H9 (cell line): ENCODE results near the gene CSF1. TPM values are rescaled to one million over a fixed set of nuclear protein-coding genes. Genes with fewer than 3 reads are reported as not detected.

Experiments
- DNase-seq: peaks from one replicate; pipeline ENCODE4 v3.0.0-alpha.2; 2017
- H2AFZ ChIP-seq: one replicate; pipeline ENCODE4 v1.6.1; 2013; ENCODE audit warnings: mild to moderate bottlenecking, low read length, control low read depth, moderate library complexity
- H2AK5ac ChIP-seq: 2 replicates; pipeline ENCODE4 v1.6.1; 2013; ENCODE audit warnings: low read length, control low read depth, mixed read lengths; ENCODE audit not compliant: insufficient read length
- H2BK120ac ChIP-seq: one replicate; pipeline ENCODE4 v1.6.1; 2013; ENCODE audit warnings: low read depth, mild to moderate bottlenecking, low read length, control low read depth, inconsistent platforms; ENCODE audit not compliant: poor library complexity, severe bottlenecking
- H2BK12ac ChIP-seq: 2 replicates; pipeline ENCODE4 v1.6.1; 2013; ENCODE audit warnings: low read length, control low read depth, mixed read lengths, low read depth; ENCODE audit not compliant: insufficient read length
- H2BK15ac ChIP-seq: 2 replicates; pipeline ENCODE4 v1.6.1; 2013; ENCODE audit warnings: low read depth, low read length, control low read depth
- H2BK20ac ChIP-seq: one replicate; pipeline ENCODE4 v1.6.1; 2013; ENCODE audit warnings: low read depth, mild to moderate bottlenecking, low read length, control low read depth, inconsistent platforms; ENCODE audit not compliant: poor library complexity, severe bottlenecking
- H2BK5ac ChIP-seq: 2 replicates; pipeline ENCODE4 v1.6.1; 2013; ENCODE audit warnings: low read length, control low read depth, mixed read lengths; ENCODE audit not compliant: insufficient read length
- H3K14ac ChIP-seq: 2 replicates; pipeline ENCODE4 v1.6.1; 2013; ENCODE audit warnings: low read length, control low read depth; ENCODE audit not compliant: insufficient read depth
- H3K18ac ChIP-seq: 2 replicates; pipeline ENCODE4 v1.6.1; 2013; ENCODE audit warnings: low read depth, mild to moderate bottlenecking, mixed read lengths, low read length, control low read depth; ENCODE audit not compliant: insufficient read length
- H3K23ac ChIP-seq: 2 replicates; pipeline ENCODE4 v1.6.1; 2013; ENCODE audit warnings: low read length, control low read depth, mixed read lengths, low read depth; ENCODE audit not compliant: insufficient read length
- H3K23me2 ChIP-seq: 2 replicates; pipeline ENCODE4 v1.6.1; 2013; ENCODE audit warnings: low read depth, mild to moderate bottlenecking, mixed read lengths, low read length, control low read depth; ENCODE audit not compliant: insufficient read length, poor library complexity, severe bottlenecking
- H3K27ac ChIP-seq: 2 replicates; pipeline ENCODE4 v1.5.1; 2013; ENCODE audit warnings: low read length, control low read depth, mixed read lengths, low read depth; ENCODE audit not compliant: insufficient read length
- H3K27me3 ChIP-seq: 2 replicates; pipeline ENCODE4 v1.6.1; 2013; ENCODE audit warnings: low read length, control low read depth, inconsistent platforms; ENCODE audit not compliant: insufficient read depth
- H3K4ac ChIP-seq: 2 replicates; pipeline ENCODE4 v1.6.1; 2013; ENCODE audit warnings: low read depth, mild to moderate bottlenecking, control low read depth, inconsistent platforms, low read length, moderate library complexity
- H3K4me1 ChIP-seq: 2 replicates; pipeline ENCODE4 v1.6.1; 2013; ENCODE audit warnings: low read length, control low read depth, inconsistent platforms; ENCODE audit not compliant: insufficient read depth
- H3K4me2 ChIP-seq: 2 replicates; pipeline ENCODE4 v1.6.1; 2013; ENCODE audit warnings: low read length, control low read depth, mixed read lengths; ENCODE audit not compliant: insufficient read length, insufficient read depth
- H3K56ac ChIP-seq: 2 replicates; pipeline ENCODE4 v1.6.1; 2013; ENCODE audit warnings: low read depth, mild to moderate bottlenecking, mixed read lengths, low read length, control low read depth; ENCODE audit not compliant: insufficient read length
- H3K79me1 ChIP-seq: 2 replicates; pipeline ENCODE4 v1.6.1; 2013; ENCODE audit warnings: low read depth, mild to moderate bottlenecking, moderate library complexity, low read length, control low read depth, inconsistent platforms; ENCODE audit not compliant: insufficient read depth, poor library complexity, severe bottlenecking
- H3K79me2 ChIP-seq: 2 replicates; pipeline ENCODE4 v1.6.1; 2013; ENCODE audit warnings: low read length, control low read depth, inconsistent platforms; ENCODE audit not compliant: insufficient read depth
- H3K9ac ChIP-seq: 2 replicates; pipeline ENCODE4 v1.6.1; 2013; ENCODE audit warnings: low read length, control low read depth, mixed read lengths; ENCODE audit not compliant: insufficient read length; ENCODE audit errors: extremely low read depth
- H3K9me3 ChIP-seq: one replicate; pipeline ENCODE4 v1.6.1; 2013; ENCODE audit warnings: low read depth, low read length, inconsistent platforms; ENCODE audit not compliant: control insufficient read depth
- H3T11ph ChIP-seq: one replicate; pipeline ENCODE4 v1.6.1; 2013; ENCODE audit warnings: mild to moderate bottlenecking, low read length, control low read depth, inconsistent platforms
- H4K20me1 ChIP-seq: one replicate; pipeline ENCODE4 v1.6.1; 2013; ENCODE audit not compliant: control insufficient read depth, insufficient read length, insufficient read depth
- H4K5ac ChIP-seq: 2 replicates; pipeline ENCODE4 v1.6.1; 2013; ENCODE audit warnings: low read depth, mild to moderate bottlenecking, mixed read lengths, low read length, control low read depth; ENCODE audit not compliant: insufficient read length
- H4K8ac ChIP-seq: replicated peaks from 2 replicates; pipeline ENCODE4 v1.6.1; 2013; ENCODE audit warnings: low read length, control low read depth, mixed read lengths, low read depth; ENCODE audit not compliant: insufficient read length
- H4K91ac ChIP-seq: 2 replicates; pipeline ENCODE4 v1.6.1; 2013; ENCODE audit warnings: low read depth, mild to moderate bottlenecking, moderate library complexity, mixed read lengths, low read length, control low read depth; ENCODE audit not compliant: insufficient read length
- H3K27ac Mint-ChIP-seq, 3 experiments: 2 replicates in 2 of 3; 3 replicates in 1 of 3; pipeline ENCODE4 v1.8.0; 2020 to 2021; ENCODE audit warnings: mixed read lengths in 3 of 3, mild to moderate bottlenecking in 1 of 3, moderate library complexity in 1 of 3
- H3K27me3 Mint-ChIP-seq: 2 replicates; pipeline ENCODE4 v1.8.0; 2021; ENCODE audit warnings: low read depth, mild to moderate bottlenecking, moderate library complexity, mixed read lengths
- H3K36me3 Mint-ChIP-seq, 3 experiments: 2 replicates in 2 of 3; 3 replicates in 1 of 3; pipeline ENCODE4 v1.8.0; 2020 to 2021; ENCODE audit warnings: low read depth in 3 of 3, mixed read lengths in 3 of 3; ENCODE audit not compliant: insufficient read depth in 1 of 3
- H3K4me1 Mint-ChIP-seq, 2 experiments: 2 replicates each; pipeline ENCODE4 v1.8.0; 2020; ENCODE audit warnings: mixed read lengths in 2 of 2
- H3K4me3 Mint-ChIP-seq, 2 experiments: 2 replicates in 1 of 2; 3 replicates in 1 of 2; pipeline ENCODE4 v1.8.0; 2020 to 2021; ENCODE audit warnings: mild to moderate bottlenecking in 2 of 2, mixed read lengths in 2 of 2, moderate library complexity in 1 of 2
- H3K9me3 Mint-ChIP-seq, 2 experiments: 2 replicates in 1 of 2; 3 replicates in 1 of 2; pipeline ENCODE4 v1.8.0; 2020; ENCODE audit warnings: mild to moderate bottlenecking in 2 of 2, mixed read lengths in 2 of 2, moderate library complexity in 1 of 2
- WGBS: extraction: QIAGEN DNeasy Blood & Tissue Kit; methylation state at CpG from one replicate; pipeline ENCODE4 v1.1.7; 2013; ENCODE audit warnings: missing lambda C conversion rate, low lambda C conversion rate, mixed read lengths; ENCODE audit not compliant: insufficient read length; ENCODE audit errors: extremely low coverage; 5-methylcytosine and 5-hydroxymethylcytosine counted together
- total RNA-seq: library from RNA; stranded (reverse); gene quantifications from 2 replicates; pipeline ENCODE4 v1.2.1, GENCODE V29; 2021
- TF ChIP-seq, protein P1 (sequence below): fragments of 200-600 bp; sonication (generic); conservative IDR thresholded peaks from 3 replicates; pipeline ENCODE4 v1.8.0; 2021; ENCODE audit warnings: antibody characterized with exemption, mild to moderate bottlenecking

The CSF1 gene
- total RNA-seq, 1 experiment from 2014 or later: 2.3 TPM

DNA sequence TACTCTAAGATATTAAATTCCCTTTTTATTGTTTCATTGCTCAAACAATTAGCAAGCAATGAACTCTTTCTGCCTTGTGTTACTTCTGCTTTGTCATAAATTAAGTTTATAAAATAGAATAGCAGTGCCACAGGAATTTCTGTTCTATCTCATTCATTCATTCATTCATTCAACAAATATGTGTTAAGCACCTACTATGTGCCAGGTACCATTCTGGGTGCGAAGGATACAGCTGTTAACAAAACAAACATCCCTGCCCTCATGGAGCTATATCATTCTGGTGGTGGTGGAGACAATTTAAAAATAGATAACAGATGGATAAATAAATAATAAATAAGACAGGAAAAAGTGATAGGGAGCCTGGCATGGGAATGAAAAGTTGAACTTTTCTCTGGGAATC lies 39.4 kb downstream of the CSF1 start:
- no peak overlapping the region; a peak in 1 of 7 replicates for H3K27ac Mint-ChIP-seq
- no CpG with 5 or more reads among the region's 1 CpG for WGBS
- Histone ChIP-seq H3K4ac (no peak overlapping the region), H3K14ac (no peak overlapping the region), H3K4me1 (peaks cover 2% of the 10 kb centered on the region; the same call in 1 of the 2 replicates), H3K79me2 (no peaks in the 10 kb centered on the region), H3T11ph (no peak overlapping the region), H3K9me3 (no peaks in the 10 kb centered on the region), H3K4me2 (no peak overlapping the region), H2AK5ac (no peak overlapping the region), H3K27me3 (no peaks in the 10 kb centered on the region), H4K91ac (no peak overlapping the region), H4K5ac (no peak overlapping the region), H3K27ac (no peak overlapping the region), H3K79me1 (no peaks in the 10 kb centered on the region), H2BK120ac (no peak overlapping the region), H2BK5ac (no peak overlapping the region), H3K23me2 (no peaks in the 10 kb centered on the region), H2AFZ (no peak overlapping the region), H3K23ac (no peak overlapping the region), H3K9ac (no peak overlapping the region), H3K56ac (no peak overlapping the region), H2BK20ac (no peak overlapping the region), H4K8ac (no peak overlapping the region), H2BK15ac (no peak overlapping the region), H2BK12ac (no peak overlapping the region), H3K18ac (no peak overlapping the region), H4K20me1 (no peaks in the 10 kb centered on the region)
- TF ChIP-seq, protein P1, sequence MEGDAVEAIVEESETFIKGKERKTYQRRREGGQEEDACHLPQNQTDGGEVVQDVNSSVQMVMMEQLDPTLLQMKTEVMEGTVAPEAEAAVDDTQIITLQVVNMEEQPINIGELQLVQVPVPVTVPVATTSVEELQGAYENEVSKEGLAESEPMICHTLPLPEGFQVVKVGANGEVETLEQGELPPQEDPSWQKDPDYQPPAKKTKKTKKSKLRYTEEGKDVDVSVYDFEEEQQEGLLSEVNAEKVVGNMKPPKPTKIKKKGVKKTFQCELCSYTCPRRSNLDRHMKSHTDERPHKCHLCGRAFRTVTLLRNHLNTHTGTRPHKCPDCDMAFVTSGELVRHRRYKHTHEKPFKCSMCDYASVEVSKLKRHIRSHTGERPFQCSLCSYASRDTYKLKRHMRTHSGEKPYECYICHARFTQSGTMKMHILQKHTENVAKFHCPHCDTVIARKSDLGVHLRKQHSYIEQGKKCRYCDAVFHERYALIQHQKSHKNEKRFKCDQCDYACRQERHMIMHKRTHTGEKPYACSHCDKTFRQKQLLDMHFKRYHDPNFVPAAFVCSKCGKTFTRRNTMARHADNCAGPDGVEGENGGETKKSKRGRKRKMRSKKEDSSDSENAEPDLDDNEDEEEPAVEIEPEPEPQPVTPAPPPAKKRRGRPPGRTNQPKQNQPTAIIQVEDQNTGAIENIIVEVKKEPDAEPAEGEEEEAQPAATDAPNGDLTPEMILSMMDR: no peak
- DNase-seq: no peak
- H3K36me3 Mint-ChIP-seq: no peaks in the 10 kb centered on the region
- H3K4me1 Mint-ChIP-seq: peaks cover 6 to 7% of the 10 kb centered on the region in 2 experiments
- H3K4me3 Mint-ChIP-seq: no peak overlapping the region
- peaks cover 15% of the 10 kb centered on the region for H3K27me3 Mint-ChIP-seq
- no peaks in the 10 kb centered on the region for H3K9me3 Mint-ChIP-seq
